SK-N-SH (cell line): Measurements from ENCODE around the gene TRPV6. TPM values are rescaled to one million over a fixed set of nuclear protein-coding genes. Genes with fewer than 3 reads are reported as not detected.

Source experiments
- CTCF ChIA-PET: fragments of 300-600, 350-600 bp; formaldehyde crosslinking; extraction: SDS; loops from one replicate; lab custom pipeline; 2021; lab: Yijun Ruan, JAX
- POLR2A ChIA-PET: fragments of 350-600 bp; sonication (Branson Sonifier 250); formaldehyde crosslinking; extraction: SDS; loops from one replicate; lab custom pipeline; 2020; ENCODE audit warnings: antibody characterized with exemption, inconsistent platforms; lab: Yijun Ruan, JAX
- DNase-seq: peaks from one replicate; pipeline ENCODE4 v3.0.0; 2012
- H2AFZ ChIP-seq: fragments of 200-600 bp; sonication (generic); 2 replicates; pipeline ENCODE4 v1.8.1; 2016; ENCODE audit warnings: antibody characterized with exemption, mild to moderate bottlenecking, low read depth
- H3F3A ChIP-seq: fragments of 200-600 bp; sonication (generic); replicated peaks from 2 replicates; pipeline ENCODE3; 2016; ENCODE audit warnings: antibody characterized with exemption, mild to moderate bottlenecking; ENCODE audit not compliant: insufficient read depth
- H3K27ac ChIP-seq, 2 experiments: fragments of 200-500 bp in 1 of 2; fragments of 200-600 bp in 1 of 2; sonication (Bioruptor generic) in 1 of 2; sonication (generic), shearing (Covaris generic) in 1 of 2; 2 replicates each; pipeline versions ENCODE4 v1.5.1 to v1.6.1; 2014 to 2016; ENCODE audit warnings: low read depth in 2 of 2, inconsistent platforms in 1 of 2, low read length in 1 of 2, mild to moderate bottlenecking in 1 of 2, mixed read lengths in 1 of 2
- H3K27me3 ChIP-seq: fragments of 200-600 bp; sonication (generic), shearing (Covaris generic); 2 replicates; pipeline ENCODE4 v1.6.1; 2016; ENCODE audit warnings: mixed run types; ENCODE audit not compliant: insufficient read depth
- H3K36me3 ChIP-seq, 2 experiments: fragments of 200-500 bp in 1 of 2; fragments of 200-600 bp in 1 of 2; sonication (Bioruptor generic) in 1 of 2; sonication (generic) in 1 of 2; replicated peaks in 1 of 2; 2 replicates each; pipeline versions ENCODE3 to v1.5.1; 2014 to 2016; ENCODE audit warnings: low read length in 1 of 2, mild to moderate bottlenecking in 1 of 2; ENCODE audit not compliant: insufficient read depth in 2 of 2, control insufficient read depth in 1 of 2
- H3K4me1 ChIP-seq, 2 experiments: fragments of 200-500 bp in 1 of 2; fragments of 200-600 bp in 1 of 2; sonication (Bioruptor generic) in 1 of 2; sonication (generic), shearing (Covaris generic) in 1 of 2; 2 replicates each; pipeline versions ENCODE4 v1.5.1 to v1.6.1; 2014 to 2016; ENCODE audit warnings: low read depth in 1 of 2, low read length in 1 of 2, mixed run types in 1 of 2; ENCODE audit not compliant: insufficient read depth in 2 of 2, control insufficient read depth in 1 of 2
- H3K4me2 ChIP-seq: fragments of 200-600 bp; sonication (generic), shearing (Covaris generic); 2 replicates; pipeline ENCODE4 v1.6.1; 2017; ENCODE audit warnings: mixed run types
- H3K4me3 ChIP-seq, 2 experiments: fragments of 200-500 bp in 1 of 2; fragments of 200-600 bp in 1 of 2; sonication (Bioruptor generic) in 1 of 2; sonication (generic), shearing (Covaris generic) in 1 of 2; 2 replicates each; pipeline versions ENCODE4 v1.5.1 to v1.8.1; 2014 to 2016; ENCODE audit warnings: low read depth in 2 of 2, inconsistent platforms in 1 of 2, low read length in 1 of 2, mild to moderate bottlenecking in 1 of 2, mixed read lengths in 1 of 2, moderate library complexity in 1 of 2
- H3K79me2 ChIP-seq: fragments of 200-600 bp; sonication (generic); 2 replicates; pipeline ENCODE4 v1.8.1; 2017; ENCODE audit warnings: mild to moderate bottlenecking; ENCODE audit not compliant: insufficient read depth
- H3K9ac ChIP-seq: fragments of 200-600 bp; sonication (generic); 2 replicates; pipeline ENCODE4 v1.6.1; 2017; ENCODE audit warnings: mixed run types
- H3K9me2 ChIP-seq: fragments of 200-600 bp; sonication (generic); 2 replicates; pipeline ENCODE4 v1.6.1; 2017; ENCODE audit warnings: mixed run types
- H3K9me3 ChIP-seq: fragments of 200-600 bp; sonication (generic); 2 replicates; pipeline ENCODE4 v1.6.1; 2017; ENCODE audit warnings: mixed run types, mild to moderate bottlenecking, moderate library complexity
- H4K20me1 ChIP-seq: fragments of 200-600 bp; sonication (generic); 2 replicates; pipeline ENCODE4 v1.6.1; 2017; ENCODE audit warnings: mild to moderate bottlenecking, mixed run types; ENCODE audit not compliant: insufficient read depth
- CHD2 ChIP-seq: fragments of 150-350 bp; IDR thresholded peaks from 2 replicates; pipeline ENCODE4 v1.6.1; 2018; ENCODE audit warnings: low read length; ENCODE audit not compliant: partially characterized antibody
- EZH2phosphoT487 ChIP-seq: fragments of 200-600 bp; sonication (generic); IDR thresholded peaks from 2 replicates; pipeline ENCODE4 v1.6.1; 2017; ENCODE audit warnings: low read depth, mixed run types, mild to moderate bottlenecking, antibody characterized with exemption, moderate library complexity, borderline replicate concordance
- FOSL2 ChIP-seq: IDR thresholded peaks from 2 replicates; pipeline ENCODE4 v1.4.0; 2012; ENCODE audit warnings: low read depth, mild to moderate bottlenecking, moderate library complexity, borderline replicate concordance
- FOXM1 ChIP-seq: IDR thresholded peaks from 2 replicates; pipeline ENCODE4 v1.4.0; 2012; ENCODE audit warnings: low read depth, mild to moderate bottlenecking
- MXI1 ChIP-seq: IDR thresholded peaks from 2 replicates; pipeline ENCODE4 v1.6.1; 2012; ENCODE audit warnings: mild to moderate bottlenecking, low read depth, low read length, improper control_type of control experiment
- NRF1 ChIP-seq: IDR thresholded peaks from 2 replicates; pipeline ENCODE4 v1.6.1; 2012; ENCODE audit warnings: low read depth, mild to moderate bottlenecking, low read length
- POLR2AphosphoS5 ChIP-seq: IDR thresholded peaks from 2 replicates; pipeline ENCODE4 v1.6.1; 2012; ENCODE audit warnings: low read depth, low read length
- RAD21 ChIP-seq: IDR thresholded peaks from 2 replicates; pipeline ENCODE4 v1.6.1; 2012; ENCODE audit warnings: mild to moderate bottlenecking, low read length
- SIN3A ChIP-seq: IDR thresholded peaks from 2 replicates; pipeline ENCODE4 v1.6.1; 2012; ENCODE audit warnings: low read depth, mild to moderate bottlenecking, low read length, moderate library complexity, borderline replicate concordance
- SMC3 ChIP-seq: IDR thresholded peaks from 2 replicates; pipeline ENCODE4 v1.6.1; 2012; ENCODE audit warnings: low read depth, low read length, improper control_type of control experiment
- TAF1 ChIP-seq: IDR thresholded peaks from 2 replicates; pipeline ENCODE4 v1.6.1; 2012; ENCODE audit warnings: low read depth, mild to moderate bottlenecking, low read length, moderate library complexity, borderline replicate concordance
- TCF12 ChIP-seq: IDR thresholded peaks from 2 replicates; pipeline ENCODE4 v1.4.0; 2012
- TEAD4 ChIP-seq: IDR thresholded peaks from 2 replicates; pipeline ENCODE4 v1.4.0; 2012; ENCODE audit warnings: mild to moderate bottlenecking, borderline replicate concordance; ENCODE audit not compliant: insufficient read depth
- USF2 ChIP-seq: fragments of 150-350 bp; IDR thresholded peaks from 2 replicates; pipeline ENCODE4 v1.6.1; 2017; ENCODE audit warnings: antibody characterized with exemption, low read length, low read depth, borderline replicate concordance
- YY1 ChIP-seq: IDR thresholded peaks from 2 replicates; pipeline ENCODE4 v1.4.0; 2012; ENCODE audit warnings: low read depth, mild to moderate bottlenecking
- WGBS: methylation state at CpG from one replicate; pipeline ENCODE4 v1.1.6; 2017; ENCODE audit warnings: low lambda C conversion rate; 5-methylcytosine and 5-hydroxymethylcytosine counted together
- polyA plus RNA-seq, 3 experiments: library from polyadenylated mRNA; depleted of rRNA; stranded (reverse); fragments of >200 nt; gene quantifications; 2 replicates each; pipeline ENCODE4 v1.2.3, GENCODE V29; 2012

TRPV6 gene
- polyA plus RNA-seq, 1 of the 3 experiments (the other 2 are of a cell fraction) = not detected

GRCh38 chr7:142884286-142884640, 1.3 kb downstream of the TRPV6 start:
- Histone ChIP-seq H3K9ac (no peak overlapping the region), H2AFZ (no peak overlapping the region), H4K20me1 (no peaks in the 10 kb centered on the region), H3K36me3 (no peaks in the 10 kb centered on the region), H3K4me1 (no peaks in the 10 kb centered on the region), H3K9me2 (no peaks in the 10 kb centered on the region), H3F3A (no peaks in the 10 kb centered on the region), H3K79me2 (no peaks in the 10 kb centered on the region), H3K4me3 (no peak overlapping the region), H3K27ac (no peak overlapping the region), H3K27me3 (peaks cover 53% of the 10 kb centered on the region), H3K4me2 (no peak overlapping the region), H3K9me3 (no peaks in the 10 kb centered on the region)
- TF ChIP-seq CHD2 = no peak
- no peak for TF ChIP-seq TEAD4
- no peak for TF ChIP-seq RAD21
- TF ChIP-seq FOSL2 = no peak
- no peak for TF ChIP-seq SMC3
- no peak for TF ChIP-seq MXI1
- TF ChIP-seq YY1 = no peak
- WGBS = 10% methylated on average over 4 of the region's 4 CpGs
- ChIA-PET POLR2A (no interaction called here), CTCF (interaction anchor here (10.7 kb wide), 1 partner anchor 16 kb away, joined by 120 read pairs; no protein-coding TSS in a partner anchor)
- no peak for DNase-seq

- Histone ChIP-seq H2AFZ (no peak overlapping the region), H3K9me2 (no peaks in the 10 kb centered on the region), H3K9ac (no peak overlapping the region), H3K36me3 (no peaks in the 10 kb centered on the region), H3K4me3 (no peak overlapping the region), H3K79me2 (no peaks in the 10 kb centered on the region), H3K27ac (no peak overlapping the region), H3K9me3 (no peaks in the 10 kb centered on the region), H4K20me1 (no peaks in the 10 kb centered on the region), H3K27me3 (peaks cover 57% of the 10 kb centered on the region), H3F3A (no peaks in the 10 kb centered on the region), H3K4me2 (no peak overlapping the region), H3K4me1 (no peaks in the 10 kb centered on the region)
- 26% methylated on average over 7 of the region's 7 CpGs for WGBS
- ChIA-PET CTCF (interaction anchor here (10.7 kb wide), 1 partner anchor 16 kb away, joined by 120 read pairs; no protein-coding TSS in a partner anchor), POLR2A (no interaction called here)
- TF ChIP-seq SIN3A (no peak), MXI1 (no peak), FOXM1 (no peak), SMC3 (no peak), EZH2phosphoT487 (no peak), USF2 (no peak), TAF1 (no peak), RAD21 (no peak), YY1 (no peak), POLR2AphosphoS5 (no peak), NRF1 (no peak), TCF12 (no peak)
- no peak for DNase-seq
Observed at GRCh38 chr7:142883571-142884285, 1.8 kb downstream of the TRPV6 start.
